ENCODE results near the gene HDAC9.

DNA sequence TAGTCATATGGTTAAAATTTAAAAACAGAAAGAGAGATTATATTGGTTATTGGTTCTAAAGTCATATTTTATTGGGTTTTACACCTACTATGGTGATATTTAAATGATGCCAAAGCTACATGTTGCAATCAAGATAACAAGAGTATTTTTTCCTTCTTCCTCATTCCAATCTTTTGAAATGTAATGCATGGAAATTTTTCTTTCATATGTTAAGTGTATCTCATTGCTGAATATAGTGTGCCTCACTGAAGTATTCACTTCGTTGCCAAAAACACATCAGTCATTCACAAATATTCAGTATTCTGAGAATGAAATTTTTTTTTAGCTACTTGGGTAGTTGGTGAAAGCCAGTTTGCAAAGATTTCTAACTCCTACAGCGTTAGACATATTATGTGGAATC is 19.5 kb downstream of the HDAC9 start:
- TF ChIP-seq EZH2 (IDR thresholded peaks at IDR 0.05; ENCODE audit: insufficient read depth, low read length): no peak
- TF ChIP-seq, protein P1, sequence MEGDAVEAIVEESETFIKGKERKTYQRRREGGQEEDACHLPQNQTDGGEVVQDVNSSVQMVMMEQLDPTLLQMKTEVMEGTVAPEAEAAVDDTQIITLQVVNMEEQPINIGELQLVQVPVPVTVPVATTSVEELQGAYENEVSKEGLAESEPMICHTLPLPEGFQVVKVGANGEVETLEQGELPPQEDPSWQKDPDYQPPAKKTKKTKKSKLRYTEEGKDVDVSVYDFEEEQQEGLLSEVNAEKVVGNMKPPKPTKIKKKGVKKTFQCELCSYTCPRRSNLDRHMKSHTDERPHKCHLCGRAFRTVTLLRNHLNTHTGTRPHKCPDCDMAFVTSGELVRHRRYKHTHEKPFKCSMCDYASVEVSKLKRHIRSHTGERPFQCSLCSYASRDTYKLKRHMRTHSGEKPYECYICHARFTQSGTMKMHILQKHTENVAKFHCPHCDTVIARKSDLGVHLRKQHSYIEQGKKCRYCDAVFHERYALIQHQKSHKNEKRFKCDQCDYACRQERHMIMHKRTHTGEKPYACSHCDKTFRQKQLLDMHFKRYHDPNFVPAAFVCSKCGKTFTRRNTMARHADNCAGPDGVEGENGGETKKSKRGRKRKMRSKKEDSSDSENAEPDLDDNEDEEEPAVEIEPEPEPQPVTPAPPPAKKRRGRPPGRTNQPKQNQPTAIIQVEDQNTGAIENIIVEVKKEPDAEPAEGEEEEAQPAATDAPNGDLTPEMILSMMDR (IDR thresholded peaks at IDR 0.05; ENCODE audit: insufficient read depth, low read depth, low read length): no peak

All from astrocyte (in vitro differentiated cells and primary cell).